ENCODE measurements around the gene RAI1. TPM values are rescaled to one million over a fixed set of nuclear protein-coding genes. Genes with fewer than 3 reads are reported as not detected.

RAI1 gene
- total and polyA plus RNA-seq, 2 of the 8 experiments (the other 6 are each of a cell fraction or from before 2014, with no cell fraction given): 0.39 to 1.2 TPM

- no peak for TF ChIP-seq JUND (IDR thresholded peaks at IDR 0.05; ENCODE audit: low read length)
- TF ChIP-seq HDAC2 (IDR thresholded peaks at IDR 0.05; ENCODE audit: borderline replicate concordance in 1 of 2, low read depth in 2 of 2, low read length in 2 of 2): no peak
- TF ChIP-seq CEBPB (IDR thresholded peaks at IDR 0.05; ENCODE audit: low read depth, low read length): no peak
These were observed 11.6 kb upstream of the RAI1 start (continued) for GRCh38 chr17:17669580-17670235.

All from H1 (cell line).